ENCODE measurements around the gene DTX4.

The DTX4 gene

GRCh38 chr11:59224351-59224928 lies 52.5 kb downstream of the DTX4 start:
- Histone ChIP-seq H3K4me2 (no peak overlapping the region), H3K27ac (no peak overlapping the region), H3K36me3 (ENCODE audit: insufficient read depth) (no peaks in the 10 kb centered on the region), H4K20me1 (ENCODE audit: insufficient read depth) (no peaks in the 10 kb centered on the region), H3K27me3 (ENCODE audit: insufficient read depth, low read depth) (no peaks in the 10 kb centered on the region), H3K4me1 (ENCODE audit: low read depth, poor library complexity, severe bottlenecking) (no peaks in the 10 kb centered on the region), H3K79me2 (ENCODE audit: insufficient read depth, low read depth) (no peaks in the 10 kb centered on the region), H3K4me3 (IDR thresholded peaks at IDR 0.05; ENCODE audit: insufficient read depth, low read depth, low read length) (no peak overlapping the region), H3K9ac (no peak overlapping the region), H2AFZ (ENCODE audit: low read depth) (no peak overlapping the region)
- no peak for TF ChIP-seq CTCF (conservative IDR thresholded peaks at IDR 0.05; ENCODE audit: low read depth, low read length)

- Histone ChIP-seq H4K20me1 (ENCODE audit: insufficient read depth) (no peaks in the 10 kb centered on the region), H3K27me3 (ENCODE audit: insufficient read depth, low read depth) (no peaks in the 10 kb centered on the region), H3K27ac (no peak overlapping the region), H3K79me2 (ENCODE audit: insufficient read depth, low read depth) (no peaks in the 10 kb centered on the region), H3K4me3 (IDR thresholded peaks at IDR 0.05; ENCODE audit: insufficient read depth, low read depth, low read length) (no peak overlapping the region), H3K9ac (no peak overlapping the region), H3K4me2 (no peak overlapping the region), H3K36me3 (ENCODE audit: insufficient read depth) (no peaks in the 10 kb centered on the region), H3K4me1 (ENCODE audit: low read depth, poor library complexity, severe bottlenecking) (no peaks in the 10 kb centered on the region), H2AFZ (ENCODE audit: low read depth) (no peak overlapping the region)
- TF ChIP-seq CTCF (conservative IDR thresholded peaks at IDR 0.05; ENCODE audit: low read depth, low read length): no peak
Measured at GRCh38 chr11:59225017-59225416, 53.1 kb downstream of the DTX4 start.

- no peaks in the 10 kb centered on the region for H3K79me2 ChIP-seq (ENCODE audit: insufficient read depth, low read depth)
- no peak overlapping the region for H3K9ac ChIP-seq
- H3K4me2 ChIP-seq: no peak overlapping the region
- no peak overlapping the region for H2AFZ ChIP-seq (ENCODE audit: low read depth)
- no peaks in the 10 kb centered on the region for H4K20me1 ChIP-seq (ENCODE audit: insufficient read depth)
- H3K36me3 ChIP-seq (ENCODE audit: insufficient read depth): no peaks in the 10 kb centered on the region
- no peaks in the 10 kb centered on the region for H3K27me3 ChIP-seq (ENCODE audit: insufficient read depth, low read depth)
- no peak for TF ChIP-seq CTCF (conservative IDR thresholded peaks at IDR 0.05; ENCODE audit: low read depth, low read length)
- no peak overlapping the region for H3K4me3 ChIP-seq (IDR thresholded peaks at IDR 0.05; ENCODE audit: insufficient read depth, low read depth, low read length)
- H3K27ac ChIP-seq: no peak overlapping the region
- H3K4me1 ChIP-seq (ENCODE audit: low read depth, poor library complexity, severe bottlenecking): no peaks in the 10 kb centered on the region
Measured at GRCh38 chr11:59226396-59226795, 54.5 kb downstream of the DTX4 start.

- H3K27me3 ChIP-seq (ENCODE audit: insufficient read depth, low read depth): no peaks in the 10 kb centered on the region
- H3K4me2 ChIP-seq: no peak overlapping the region
- H3K4me3 ChIP-seq (IDR thresholded peaks at IDR 0.05; ENCODE audit: insufficient read depth, low read depth, low read length): no peak overlapping the region
- H3K36me3 ChIP-seq (ENCODE audit: insufficient read depth): no peaks in the 10 kb centered on the region
- no peaks in the 10 kb centered on the region for H4K20me1 ChIP-seq (ENCODE audit: insufficient read depth)
- no peak for TF ChIP-seq CTCF (conservative IDR thresholded peaks at IDR 0.05; ENCODE audit: low read depth, low read length)
- no peaks in the 10 kb centered on the region for H3K79me2 ChIP-seq (ENCODE audit: insufficient read depth, low read depth)
- H3K4me1 ChIP-seq (ENCODE audit: low read depth, poor library complexity, severe bottlenecking): no peaks in the 10 kb centered on the region
- H2AFZ ChIP-seq (ENCODE audit: low read depth): no peak overlapping the region
- no peak overlapping the region for H3K27ac ChIP-seq
- no peak overlapping the region for H3K9ac ChIP-seq
Measured at GRCh38 chr11:59240322-59240721, 68.4 kb downstream of the DTX4 start.

All from KMS-11 (cell line).